GM12892 (cell line): ENCODE results near the gene ZNF765.
"Not testable (repeated sequence)": the region's sequence is repeated elsewhere in the genome, so short reads cannot be mapped to it uniquely, and the experiment has no call there.

Experiments used
- DNase-seq: peaks from one replicate; pipeline ENCODE4 v3.0.0; 2011; ENCODE audit not compliant: insufficient read length
- FAIRE-seq: peaks from 2 replicates; lab custom pipeline; 2011; peaks lifted over from hg19 to GRCh38; lab: Jason Lieb, UNC
- POLR2A ChIP-seq: IDR thresholded peaks from 2 replicates; pipeline ENCODE4 v1.6.1; 2011; ENCODE audit warnings: low read depth, low read length, control low read depth
- POLR2AphosphoS5 ChIP-seq: IDR thresholded peaks from 2 replicates; pipeline ENCODE4 v1.6.1; 2011; ENCODE audit warnings: low read depth, low read length, control low read depth
- TAF1 ChIP-seq: IDR thresholded peaks from 2 replicates; pipeline ENCODE4 v1.6.1; 2011; ENCODE audit warnings: low read depth, mild to moderate bottlenecking, control low read depth, low read length, borderline replicate concordance

The ZNF765 gene

GRCh38 chr19:53388904-53389303, 6.0 kb upstream of the ZNF765 start:
- no peak for DNase-seq
- no peak for TF ChIP-seq POLR2A
- no peak for TF ChIP-seq POLR2AphosphoS5
- no peak for FAIRE-seq

DNA sequence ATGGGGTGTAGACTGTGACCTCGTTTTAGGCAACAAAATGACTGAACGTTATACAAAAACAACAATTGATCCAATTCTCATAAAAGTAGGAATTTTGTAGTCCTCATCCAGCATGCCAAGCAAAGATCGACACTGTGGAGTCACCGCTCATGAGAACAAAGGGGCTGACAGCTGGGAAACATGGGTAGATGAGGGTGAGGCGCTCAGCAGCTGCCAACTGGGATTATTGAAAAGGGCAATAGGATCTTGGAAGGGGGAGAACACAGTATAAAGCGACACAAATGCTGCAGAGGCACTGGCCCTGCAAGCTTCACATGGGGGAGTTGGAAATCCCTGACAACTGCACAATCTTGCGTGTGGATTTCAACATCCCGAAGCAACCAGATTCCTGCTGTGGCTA, 5.4 kb upstream of the ZNF765 start:
- no peak for FAIRE-seq
- DNase-seq: no peak
- TF ChIP-seq TAF1 (no peak), POLR2A (no peak), POLR2AphosphoS5 (no peak)

DNA sequence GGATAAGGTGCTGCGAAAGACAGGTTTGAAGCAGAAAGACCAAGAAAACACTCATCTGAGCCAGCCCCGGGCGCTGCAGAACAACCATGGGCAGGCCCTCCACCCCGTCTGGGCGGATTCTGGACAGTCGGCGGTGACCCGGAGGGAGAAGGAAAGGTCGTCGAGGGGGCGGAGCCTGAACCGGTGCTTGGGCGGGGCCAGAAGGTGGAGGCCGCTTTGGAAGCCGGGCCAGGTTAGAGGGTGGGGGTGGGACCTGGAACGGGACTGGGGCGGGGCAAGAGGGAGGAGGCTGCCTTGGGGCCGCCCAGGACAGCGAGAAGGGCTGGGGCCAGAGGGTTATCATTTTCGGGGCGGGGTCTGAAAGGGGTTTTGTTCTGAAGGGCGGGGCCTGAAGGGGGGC, 5.0 kb upstream of the ZNF765 start:
- DNase-seq: no peak
- no peak for FAIRE-seq
- TF ChIP-seq TAF1 (no peak), POLR2AphosphoS5 (no peak), POLR2A (no peak)

GRCh38 chr19:53394522-53394973, 401 bp upstream of the ZNF765 start:
- TF ChIP-seq TAF1 (no peak), POLR2AphosphoS5 (no peak), POLR2A (no peak)
- FAIRE-seq: no peak
- no peak for DNase-seq

DNA sequence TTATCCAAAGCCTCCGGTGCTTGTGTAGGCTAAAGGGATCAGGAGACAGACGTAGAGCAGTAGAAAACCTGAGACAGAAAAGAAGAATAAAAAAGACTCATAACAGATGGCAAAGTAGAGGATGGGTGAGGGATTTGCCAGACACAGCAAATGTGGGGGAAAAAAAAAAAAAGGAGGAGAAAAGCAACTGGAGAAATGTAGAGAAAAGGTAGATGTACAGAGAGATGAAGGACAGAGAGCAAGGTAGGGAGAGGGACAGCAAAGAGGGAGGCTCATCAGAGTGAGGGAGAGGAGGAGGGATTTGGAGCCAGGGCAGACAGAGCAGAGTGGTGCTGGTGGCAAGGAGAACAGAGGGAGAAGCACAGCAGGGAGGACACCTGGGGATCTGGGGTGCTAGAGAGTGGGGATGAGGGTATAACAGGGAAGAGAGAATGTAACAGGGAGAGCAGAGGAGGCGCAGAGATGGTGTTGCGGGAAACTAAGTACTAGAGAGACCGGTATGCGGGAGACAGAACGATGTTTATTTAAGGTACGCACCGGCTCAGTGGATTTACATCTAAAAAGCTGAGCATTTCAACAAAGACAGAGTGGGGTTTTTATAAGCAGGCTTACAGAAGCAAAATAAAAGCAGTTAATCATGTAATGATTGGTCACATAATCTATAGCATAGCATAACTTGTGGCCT, 1.0 kb downstream of the ZNF765 start:
- FAIRE-seq, DNase-seq: not testable (repeated sequence)

DNA sequence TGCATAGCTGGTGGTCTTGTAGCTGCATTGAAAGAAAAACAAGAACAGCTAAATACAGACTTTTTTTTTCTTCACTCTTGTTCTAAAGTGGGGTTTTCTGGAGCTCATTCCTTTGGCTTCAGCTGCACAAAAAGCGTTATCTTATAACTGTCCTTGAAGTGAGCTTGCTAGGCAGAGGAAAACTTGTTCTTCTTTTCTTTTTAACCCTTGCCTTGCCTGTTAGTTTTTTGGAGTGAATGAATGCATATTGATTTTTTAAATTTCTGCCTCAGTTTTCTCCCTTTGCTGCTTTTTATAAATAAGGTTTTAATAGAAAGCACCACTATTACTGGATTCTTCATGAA, 1.5 kb downstream of the ZNF765 start:
- TF ChIP-seq POLR2A: no peak
- TF ChIP-seq TAF1: no peak
- no peak for TF ChIP-seq POLR2AphosphoS5
- DNase-seq (no peak), FAIRE-seq (no peak)

DNA sequence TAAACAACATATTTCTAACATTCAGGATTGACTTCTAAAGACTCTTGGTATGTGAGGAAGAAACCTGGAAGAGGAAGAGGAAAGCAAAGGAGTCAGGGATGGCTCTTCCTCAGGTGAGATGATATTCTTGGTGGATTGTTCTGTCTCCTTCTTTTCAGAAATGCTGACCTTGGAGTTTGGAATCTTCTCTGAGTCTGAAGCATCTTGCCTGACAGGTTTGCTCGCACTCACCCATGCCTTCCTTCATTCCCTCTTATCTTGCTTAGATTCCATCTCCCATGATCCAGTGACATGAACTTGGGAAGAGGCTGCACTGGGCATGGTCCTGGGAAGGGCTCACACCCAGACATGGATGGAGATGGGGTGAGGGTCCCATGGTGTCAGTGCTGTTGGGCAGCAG, 3.0 kb downstream of the ZNF765 start:
- DNase-seq, FAIRE-seq: not testable (repeated sequence)

GRCh38 chr19:53409505-53410204, 14.7 kb downstream of the ZNF765 start:
- TF ChIP-seq TAF1: no peak
- no peak for TF ChIP-seq POLR2A
- no peak for TF ChIP-seq POLR2AphosphoS5
- DNase-seq (no peak), FAIRE-seq (no peak)

- not testable (repeated sequence) for DNase-seq, FAIRE-seq
Observed at GRCh38 chr19:53420520-53421315, 25.8 kb downstream of the ZNF765 start.

GRCh38 chr19:53422551-53422950, 27.6 kb downstream of the ZNF765 start:
- no peak for DNase-seq
- no peak for TF ChIP-seq POLR2AphosphoS5
- TF ChIP-seq POLR2A: no peak
- TF ChIP-seq TAF1: no peak
- no peak for FAIRE-seq

- DNase-seq, FAIRE-seq: not testable (repeated sequence)
Observed at GRCh38 chr19:53423074-53423473, 28.1 kb downstream of the ZNF765 start.

GRCh38 chr19:53423680-53424079, 28.7 kb downstream of the ZNF765 start:
- DNase-seq: not testable (repeated sequence)

More at GRCh38 chr19:53423680-53424079, 28.7 kb downstream of the ZNF765 start:
- FAIRE-seq: not testable (repeated sequence)
